ENCODE results near the gene E2F8.

E2F8 gene

GRCh38 chr11:19252394-19253152 is 11.8 kb upstream of the E2F8 start:
- DNase-seq: no peak

GRCh38 chr11:19251577-19251976 is 10.8 kb upstream of the E2F8 start:
- no peak for DNase-seq

DNA sequence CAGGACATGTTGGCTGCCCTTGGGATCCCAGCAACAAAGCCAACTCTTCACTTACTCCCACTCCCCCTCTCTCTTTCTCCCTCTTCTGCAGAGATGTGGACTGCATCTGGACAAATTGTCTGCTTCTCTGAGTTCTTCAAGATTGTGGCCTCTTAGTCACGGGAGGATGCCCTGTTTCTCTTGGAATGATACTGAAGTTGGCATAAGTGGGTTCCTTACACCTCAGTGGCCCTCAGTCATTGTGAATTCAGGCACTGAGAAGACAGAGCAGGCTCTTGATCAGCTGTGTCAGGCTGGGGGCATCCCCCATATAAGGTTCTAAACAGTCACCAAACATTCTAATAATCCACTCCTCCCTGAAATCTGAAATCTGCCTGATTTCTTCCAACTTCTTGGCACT is 6.1 kb upstream of the E2F8 start:
- no peak for DNase-seq

GRCh38 chr11:19245351-19245750 is 4.6 kb upstream of the E2F8 start:
- no peak for DNase-seq

GRCh38 chr11:19244621-19245020 is 3.9 kb upstream of the E2F8 start:
- no peak for DNase-seq

DNA sequence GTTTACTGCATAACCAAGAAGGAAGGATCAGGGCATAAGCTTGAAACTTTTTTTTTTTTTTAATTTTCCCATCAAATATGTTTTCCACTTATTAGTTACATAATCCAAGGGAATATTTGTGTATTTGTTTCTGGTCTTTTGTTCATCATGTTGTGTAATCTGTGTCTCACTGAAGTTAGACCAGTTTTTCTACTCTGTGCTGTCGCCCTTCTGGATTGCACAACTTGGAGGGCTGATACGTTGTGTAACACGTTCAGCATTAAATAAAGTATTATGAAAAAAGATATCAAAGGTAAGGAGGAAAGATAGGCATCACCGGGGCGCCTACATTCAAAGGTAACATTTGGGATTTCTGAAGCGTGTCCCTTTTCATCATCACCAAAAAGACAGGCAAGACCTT is 3.3 kb upstream of the E2F8 start:
- no peak for DNase-seq

- DNase-seq: no peak
Observed at GRCh38 chr11:19243613-19244012, 2.9 kb upstream of the E2F8 start.

GRCh38 chr11:19243143-19243542 is 2.4 kb upstream of the E2F8 start:
- no peak for DNase-seq

DNA sequence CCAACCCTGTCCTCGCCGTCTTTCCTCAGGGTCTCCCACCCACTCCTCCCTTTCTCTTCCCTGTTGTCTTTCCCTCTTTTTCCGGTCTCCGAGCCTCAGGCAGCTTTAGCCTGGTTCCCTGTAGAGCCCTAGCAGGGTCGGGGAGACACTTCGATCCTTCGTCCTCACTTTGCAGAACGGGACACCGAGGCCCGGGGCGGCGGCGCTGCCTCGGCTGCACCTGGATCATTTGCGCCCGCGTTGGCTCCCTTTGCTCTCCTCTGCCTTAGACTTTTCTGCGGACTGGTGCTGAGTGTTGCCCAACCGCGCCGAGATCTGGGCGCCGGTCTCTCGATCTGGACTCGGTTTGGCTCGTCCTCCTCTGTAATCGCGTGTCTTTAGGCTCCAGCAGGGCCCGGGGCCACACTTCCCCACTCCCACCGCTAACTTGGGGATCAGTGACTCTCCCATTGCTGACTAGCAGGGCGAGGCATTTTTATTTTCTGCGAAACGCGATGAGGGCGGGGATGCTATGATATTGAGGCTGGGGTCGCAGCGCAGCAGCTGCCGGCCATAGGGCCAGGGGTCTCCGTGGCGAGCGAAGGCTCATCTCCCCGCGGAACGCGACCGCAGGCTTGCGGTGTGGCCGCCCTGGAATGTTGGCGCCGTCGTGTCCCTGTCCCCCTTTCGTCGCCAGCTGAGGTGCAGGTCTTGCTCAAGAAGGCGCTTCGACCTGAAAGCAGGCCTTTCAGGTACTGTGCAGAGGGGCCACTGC is 1.6 kb upstream of the E2F8 start:
- no peak for DNase-seq

DNA sequence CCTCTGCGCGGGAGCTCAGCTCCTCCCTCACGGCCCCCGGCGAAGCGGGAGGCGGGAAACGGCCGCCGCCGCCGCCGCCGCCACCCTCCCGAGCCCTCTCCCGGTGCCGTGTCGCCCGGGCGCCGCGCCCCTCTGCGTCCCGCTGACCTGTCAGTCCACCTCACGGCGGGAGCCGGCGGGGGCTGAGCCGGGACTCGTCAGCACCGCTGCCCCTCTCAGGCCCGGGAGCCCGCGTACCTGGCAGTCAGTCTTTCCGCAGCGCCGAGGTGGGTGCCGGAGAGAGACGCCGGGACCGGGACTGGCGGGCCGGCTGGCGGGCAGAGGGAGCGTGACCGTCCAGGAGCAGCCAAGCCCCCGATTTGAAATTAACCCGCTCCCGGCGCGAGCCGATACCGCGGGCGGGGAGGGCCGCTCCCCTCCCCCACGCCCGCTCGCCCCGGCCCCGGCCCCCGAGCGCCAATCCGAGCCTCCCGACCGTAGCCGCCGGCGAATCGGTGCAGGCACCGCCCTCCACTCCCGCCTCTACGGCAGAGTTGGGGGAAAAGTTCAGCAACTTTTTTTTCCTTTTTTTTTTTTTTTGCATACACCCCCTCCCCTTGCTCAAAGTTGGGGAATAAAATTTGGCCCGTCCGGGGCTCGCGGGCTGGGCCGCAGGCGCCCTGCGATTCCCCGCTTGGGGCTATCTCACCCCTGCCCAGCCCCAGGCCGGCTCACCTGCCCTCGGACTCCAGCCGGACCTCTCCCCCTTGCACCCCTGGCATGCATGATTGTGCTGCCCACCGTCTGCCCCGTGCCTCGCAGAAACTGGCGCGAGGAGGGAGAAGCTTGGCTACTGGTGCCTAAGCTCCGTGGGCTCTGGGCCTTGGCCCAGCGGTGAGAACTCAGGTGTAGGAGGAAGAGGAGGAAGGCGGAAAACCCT is 774 bp upstream of the E2F8 start:
- DNase-seq: no peak

- no peak for DNase-seq
Observed at GRCh38 chr11:19239039-19239438, 1.7 kb downstream of the E2F8 start.

DNA sequence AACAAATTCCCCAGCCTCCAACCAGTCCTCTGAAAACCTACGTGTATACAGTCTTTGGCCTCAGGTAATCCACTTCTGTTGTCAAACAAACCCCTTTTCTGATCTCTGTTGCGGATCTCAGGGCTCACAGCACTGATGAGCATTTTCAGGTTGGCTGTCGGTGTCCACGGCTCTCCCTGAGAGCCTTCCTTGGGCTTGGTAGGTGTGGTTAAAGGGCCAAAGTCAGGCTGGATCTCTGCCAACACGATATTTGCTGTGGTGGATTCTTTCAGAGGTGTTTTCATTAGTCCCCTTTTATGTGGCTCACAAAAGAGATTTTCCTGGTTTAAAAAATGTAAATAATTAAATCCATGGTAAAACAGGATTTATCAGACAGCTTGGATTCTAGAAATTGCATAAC is 2.9 kb downstream of the E2F8 start:
- no peak for DNase-seq

DNA sequence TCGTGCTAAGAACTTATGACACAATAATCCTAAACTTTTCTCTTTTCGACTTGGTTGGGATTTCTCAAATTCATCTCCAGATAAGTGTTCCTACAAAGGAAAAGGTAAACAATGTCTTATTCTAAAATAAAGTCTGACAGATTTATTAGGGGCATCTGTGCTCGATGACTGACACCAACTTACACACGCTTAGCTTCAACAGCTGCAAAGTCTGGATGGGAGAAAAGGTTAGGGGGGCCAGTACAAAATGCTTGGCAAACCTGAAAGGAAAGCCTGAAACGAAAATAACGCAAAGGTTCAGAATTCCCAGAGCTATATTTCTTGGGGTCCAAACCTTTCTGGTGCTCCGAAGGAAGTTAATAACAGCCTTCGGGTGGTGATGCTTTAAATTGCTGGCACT is 3.4 kb downstream of the E2F8 start:
- DNase-seq: no peak

DNA sequence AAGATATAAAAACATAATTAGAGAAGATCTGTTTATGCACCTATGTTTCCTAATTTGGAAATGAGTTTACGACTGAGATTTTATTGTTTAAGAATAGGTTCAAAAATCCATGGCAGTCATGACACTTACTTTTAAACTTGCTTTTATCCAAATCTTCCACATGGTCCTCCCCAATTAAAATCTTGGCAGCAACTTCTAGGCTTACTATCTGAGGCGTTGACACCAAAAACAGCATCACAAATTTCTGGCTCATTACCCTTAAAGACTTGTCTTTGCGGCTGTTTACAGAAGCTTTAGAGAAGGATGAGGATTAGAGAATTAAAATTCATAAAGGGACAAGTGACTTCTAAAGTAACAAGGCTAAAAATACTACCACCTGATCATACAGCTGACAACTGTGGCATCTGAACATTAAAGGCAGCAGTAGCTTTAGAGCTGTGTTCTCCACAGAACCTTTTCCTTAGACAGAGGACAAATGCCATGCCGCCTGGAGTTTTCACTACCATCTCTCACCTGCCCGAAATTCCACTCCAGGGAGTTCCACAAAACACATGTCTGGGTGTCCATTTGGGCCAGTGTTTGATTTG is 6.4 kb downstream of the E2F8 start:
- DNase-seq: no peak

DNA sequence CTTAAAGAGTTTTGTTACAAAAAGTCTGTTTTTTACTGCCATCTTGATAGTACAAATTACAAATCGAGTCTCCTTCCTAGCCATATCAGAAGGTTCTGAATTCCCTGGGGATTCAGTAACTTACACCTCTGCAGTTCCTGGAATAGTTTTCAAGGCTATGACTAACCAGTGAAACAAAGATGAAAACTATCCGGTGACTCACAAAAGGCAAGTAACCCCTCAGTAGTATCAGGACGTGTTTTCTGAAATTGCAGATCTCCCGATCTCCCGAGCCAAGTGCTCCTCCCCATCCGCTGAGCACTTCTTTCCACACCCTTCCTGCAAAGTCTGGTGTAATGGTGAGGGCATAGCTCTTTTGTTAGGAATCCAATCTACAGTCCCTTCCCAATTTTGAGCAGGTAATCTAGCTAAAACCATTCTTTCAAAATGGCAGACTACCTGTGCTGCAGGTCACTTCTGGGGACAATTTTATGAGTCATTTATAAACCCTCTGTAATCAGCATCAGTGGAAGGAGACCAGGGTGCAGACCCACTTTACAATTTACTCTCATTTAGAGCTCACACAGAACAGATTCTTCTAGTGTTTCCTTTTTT is 7.7 kb downstream of the E2F8 start:
- DNase-seq: no peak

DNA sequence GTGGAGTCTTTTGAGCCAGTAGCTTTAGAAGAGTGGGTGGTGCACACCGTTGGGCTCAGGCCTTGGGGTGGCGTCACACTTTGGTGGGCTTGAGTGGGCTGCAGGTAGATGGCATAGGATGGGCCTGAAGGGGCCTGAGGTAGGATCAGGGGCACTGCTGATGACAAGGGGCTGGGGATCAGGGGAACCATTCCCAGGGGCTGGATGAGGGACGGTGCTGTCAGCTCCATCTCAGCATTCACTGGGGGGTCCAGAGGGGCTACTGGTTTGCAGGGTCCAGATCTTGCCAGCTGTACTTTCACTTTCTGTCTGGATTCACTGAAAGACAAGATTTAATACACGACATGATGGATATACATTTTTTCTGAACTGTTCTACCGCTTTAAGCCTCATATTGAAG is 11.1 kb downstream of the E2F8 start:
- DNase-seq: no peak

DNA sequence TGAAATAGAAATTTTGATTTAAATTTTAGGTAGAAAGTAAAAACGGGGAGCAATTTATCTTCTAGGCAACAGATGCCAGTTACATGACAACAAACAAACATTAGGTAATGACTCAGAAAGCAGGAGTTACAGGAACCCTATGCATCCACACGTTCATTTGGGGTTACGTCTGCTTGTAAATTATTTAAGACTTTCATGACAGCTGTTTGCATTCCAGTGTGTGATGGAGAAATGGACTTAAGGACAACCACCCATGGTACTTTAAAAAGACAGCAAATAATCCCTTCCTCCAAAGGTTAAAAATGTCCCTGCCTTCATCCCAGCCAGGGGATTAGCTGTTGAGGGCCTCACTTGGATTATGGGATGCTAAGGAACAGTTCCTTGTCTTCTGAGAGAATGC is 11.8 kb downstream of the E2F8 start:
- no peak for DNase-seq

- DNase-seq: no peak
Observed at GRCh38 chr11:19226378-19227195, 14.2 kb downstream of the E2F8 start.

DNA sequence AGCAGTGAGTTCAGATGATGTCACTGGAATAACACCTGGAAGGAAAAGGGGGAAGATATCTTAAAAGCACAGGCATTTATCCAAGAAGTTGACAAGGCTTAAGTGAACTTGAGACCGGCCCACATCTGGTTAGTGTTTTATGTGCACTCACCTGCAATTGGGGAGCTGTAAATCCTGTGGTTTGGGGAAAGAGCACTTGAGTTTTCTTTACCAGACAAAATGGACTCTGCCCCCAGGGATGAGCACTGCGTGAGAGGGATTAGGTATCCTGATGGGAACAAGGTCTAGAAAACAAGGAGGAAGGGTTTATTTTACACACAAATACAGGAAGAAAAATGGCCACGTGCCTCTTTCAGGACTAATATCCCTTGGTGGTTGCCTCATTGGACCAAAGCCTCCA is 15.2 kb downstream of the E2F8 start:
- no peak for DNase-seq

DNA sequence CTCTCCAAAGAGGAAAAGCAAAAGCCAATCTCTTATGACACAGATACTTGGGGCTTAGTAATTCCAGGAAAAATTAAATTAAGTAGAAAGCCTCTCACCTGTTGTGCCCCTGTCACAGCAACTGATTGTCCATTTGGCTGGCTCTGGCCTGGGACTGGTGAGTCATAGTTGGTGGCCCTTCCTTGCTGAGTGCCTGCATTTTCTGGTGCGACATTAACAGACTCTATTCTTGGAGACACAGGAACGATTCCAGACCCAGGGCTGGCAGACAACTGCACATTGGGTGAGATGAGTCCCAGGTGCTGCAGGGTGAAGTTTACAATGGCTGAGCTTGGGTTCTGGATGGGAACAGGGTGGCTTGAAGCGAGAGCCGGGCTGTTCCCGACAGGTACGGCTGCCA is 15.6 kb downstream of the E2F8 start:
- DNase-seq: no peak

DNA sequence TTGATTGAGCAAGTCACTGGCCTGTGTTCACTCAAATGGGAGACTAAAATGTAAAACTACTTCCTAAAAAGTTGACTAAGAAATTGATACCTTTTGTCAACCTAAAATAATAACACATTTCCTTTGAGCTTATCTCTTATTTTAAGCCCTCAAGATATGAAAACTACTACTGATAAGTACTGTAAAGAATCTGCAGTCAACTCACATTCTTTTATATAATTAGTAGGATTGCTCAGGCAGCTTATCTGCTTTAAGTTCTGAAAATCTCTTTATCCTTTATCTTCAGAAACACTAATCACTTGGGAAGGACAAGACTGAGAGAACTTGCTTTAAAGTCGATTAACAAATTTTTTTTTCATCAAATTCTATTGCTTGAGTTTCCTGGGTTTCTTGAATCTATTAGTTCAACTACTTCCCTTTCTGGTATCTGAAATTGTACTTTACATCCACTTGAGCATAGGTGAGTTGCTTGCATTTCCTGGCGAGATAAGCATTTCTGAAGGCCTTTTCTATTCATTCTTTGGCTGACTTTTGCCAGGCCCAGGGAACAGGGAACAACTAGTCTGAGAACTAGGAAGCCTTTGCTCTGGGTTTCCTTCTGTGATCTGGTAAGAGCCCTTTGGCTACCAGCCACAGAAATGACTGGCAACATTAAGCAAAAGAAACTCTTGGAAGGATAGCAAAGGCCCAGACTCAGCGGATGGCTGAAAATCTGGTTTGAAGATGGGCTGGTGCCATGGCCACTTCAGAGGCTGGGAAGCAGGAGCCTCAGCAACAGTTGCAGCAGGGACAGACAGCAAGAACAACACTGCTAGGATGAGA is 19.6 kb downstream of the E2F8 start:
- DNase-seq: no peak

Measured in NCI-H1417 treated with DMSO at 0.1 percent for 48 hours (cell line).